HCT116 (cell line): ENCODE measurements around the gene AP4M1. TPM values are rescaled to one million over a fixed set of nuclear protein-coding genes. Genes with fewer than 3 reads are reported as not detected.
A peak's percentile ranks its signal among the peaks of the same experiment; 100 is the strongest.
"Not testable (repeated sequence)": the region's sequence is repeated elsewhere in the genome, so short reads cannot be mapped to it uniquely, and the experiment has no call there.

ENCODE experiments used
- ATAC-seq: fragments of 200-7000 bp; cut with Tn5 transposase; 2 replicates; pipeline ENCODE4 v1.9.1; 2020; ENCODE audit warnings: mild to moderate bottlenecking, moderate library complexity
- BruUV-seq: library from RNA; stranded (reverse); fragments of 400-500 nt; replicated peaks from 2 replicates; lab custom pipeline; 2021; lab: Mats Ljungman, UMichigan
- CTCF ChIA-PET: fragments of 300-600 bp; sonication (Branson Sonifier 250); formaldehyde crosslinking; loops from one replicate; lab custom pipeline; 2021; ENCODE audit warnings: antibody characterized with exemption; lab: Charles Lee
- POLR2A ChIA-PET: fragments of 300-600, 350-600 bp; sonication (Branson Sonifier 250); formaldehyde crosslinking; loops from one replicate; lab custom pipeline; 2021; ENCODE audit warnings: antibody characterized with exemption; lab: Charles Lee
- RAD21 ChIA-PET, 2 experiments: fragments of 300-600 bp; sonication (Branson Sonifier 250); formaldehyde crosslinking; loops; one replicate each; lab custom pipeline; 2023; ENCODE audit warnings: low total read pairs in 2 of 2; ENCODE audit not compliant: uncharacterized antibody in 2 of 2, unreplicated experiment in 2 of 2, low non-redundant PET in 1 of 2; lab: Charles Lee
- DNase-seq: peaks from one replicate; pipeline ENCODE4 v3.0.0-alpha.2; 2010; ENCODE audit warnings: low read depth, low spot score
- H2AFZ ChIP-seq: fragments of 200-600 bp; shearing (Covaris generic), sonication (generic); 2 replicates; pipeline ENCODE4 v1.6.1; 2017; ENCODE audit warnings: low read depth, mixed run types, mixed read lengths, antibody characterized with exemption, low read length; ENCODE audit not compliant: poor library complexity, severe bottlenecking
- H3K27ac ChIP-seq: 2 replicates; pipeline ENCODE4 v1.5.1; 2012; ENCODE audit warnings: low read depth, low read length
- H3K27me3 ChIP-seq: fragments of 200-600 bp; sonication (generic); 2 replicates; pipeline ENCODE4 v1.6.1; 2016; ENCODE audit warnings: mixed run types, low read length, mixed read lengths; ENCODE audit not compliant: insufficient read depth
- H3K36me3 ChIP-seq, 2 experiments: fragments of 200-500 bp in 1 of 2; fragments of 200-600 bp in 1 of 2; sonication (Bioruptor generic) in 1 of 2; sonication (generic) in 1 of 2; 2 replicates each; pipeline versions ENCODE4 v1.5.1 to v1.6.1; 2014 to 2016; ENCODE audit warnings: low read length in 2 of 2, inconsistent platforms in 1 of 2, mixed read lengths in 1 of 2, mixed run types in 1 of 2; ENCODE audit not compliant: insufficient read depth in 2 of 2, control insufficient read depth in 1 of 2
- H3K4me1 ChIP-seq, 2 experiments: fragments of 200-600 bp in 1 of 2; sonication (generic) in 1 of 2; 2 replicates each; pipeline versions ENCODE4 v1.5.1 to v1.6.1; 2012 to 2017; ENCODE audit warnings: low read length in 2 of 2, inconsistent platforms in 1 of 2, mild to moderate bottlenecking in 1 of 2, mixed read lengths in 1 of 2, mixed run types in 1 of 2, moderate library complexity in 1 of 2; ENCODE audit not compliant: insufficient read depth in 2 of 2, control insufficient read depth in 1 of 2
- H3K4me2 ChIP-seq: fragments of 200-600 bp; sonication (generic); 2 replicates; pipeline ENCODE4 v1.6.1; 2017; ENCODE audit warnings: mixed run types, low read length, mixed read lengths
- H3K4me3 ChIP-seq, 2 experiments: fragments of 200-600 bp in 1 of 2; sonication (generic) in 1 of 2; replicated peaks in 1 of 2; 2 replicates each; pipeline ENCODE4 v1.5.1; 2011 to 2016; ENCODE audit warnings: low read length in 2 of 2, control low read depth in 1 of 2, low read depth in 1 of 2, mild to moderate bottlenecking in 1 of 2, mixed read lengths in 1 of 2, mixed run types in 1 of 2
- H3K79me2 ChIP-seq: fragments of 200-600 bp; sonication (generic); 2 replicates; pipeline ENCODE4 v1.6.1; 2017; ENCODE audit warnings: mild to moderate bottlenecking, mixed run types, low read length, moderate library complexity, mixed read lengths; ENCODE audit not compliant: insufficient read depth
- H3K9ac ChIP-seq: fragments of 200-600 bp; sonication (generic); 2 replicates; pipeline ENCODE4 v1.6.1; 2016; ENCODE audit warnings: low read length, mixed read lengths
- H3K9me2 ChIP-seq: fragments of 200-600 bp; sonication (generic), shearing (Covaris generic); 2 replicates; pipeline ENCODE4 v1.6.1; 2017; ENCODE audit warnings: mixed run types, mild to moderate bottlenecking, moderate library complexity; ENCODE audit not compliant: insufficient read depth
- H3K9me3 ChIP-seq, 2 experiments: fragments of 200-500 bp in 1 of 2; fragments of 200-600 bp in 1 of 2; sonication (Bioruptor generic) in 1 of 2; sonication (generic) in 1 of 2; 2 replicates each; pipeline ENCODE4 v1.6.1; 2014 to 2017; ENCODE audit warnings: low read length in 2 of 2, mixed read lengths in 2 of 2, inconsistent platforms in 1 of 2, low read depth in 1 of 2, mild to moderate bottlenecking in 1 of 2, mixed run types in 1 of 2, moderate library complexity in 1 of 2; ENCODE audit not compliant: control insufficient read depth in 1 of 2, insufficient read depth in 1 of 2
- H4K20me1 ChIP-seq: fragments of 200-600 bp; sonication (generic), shearing (Covaris generic); 2 replicates; pipeline ENCODE4 v1.6.1; 2017; ENCODE audit warnings: mixed run types, mild to moderate bottlenecking, moderate library complexity; ENCODE audit not compliant: insufficient read depth
- ATF3 ChIP-seq: IDR thresholded peaks from 2 replicates; pipeline ENCODE4 v1.6.1; 2012
- ELF1 ChIP-seq: IDR thresholded peaks from 2 replicates; pipeline ENCODE4 v1.6.1; 2012; ENCODE audit warnings: low read depth, borderline replicate concordance
- JUND ChIP-seq: IDR thresholded peaks from 2 replicates; pipeline ENCODE4 v1.6.1; 2012
- POLR2AphosphoS5 ChIP-seq: IDR thresholded peaks from 2 replicates; pipeline ENCODE4 v1.6.1; 2011; ENCODE audit warnings: mild to moderate bottlenecking, low read depth, low read length, moderate library complexity
- RAD21 ChIP-seq: IDR thresholded peaks from 2 replicates; pipeline ENCODE4 v1.6.1; 2012; ENCODE audit warnings: low read depth, mild to moderate bottlenecking
- REST ChIP-seq: IDR thresholded peaks from 2 replicates; pipeline ENCODE4 v1.6.1; 2012; ENCODE audit warnings: low read depth
- SP1 ChIP-seq: IDR thresholded peaks from 2 replicates; pipeline ENCODE4 v1.6.1; 2012; ENCODE audit warnings: low read depth
- SRF ChIP-seq: IDR thresholded peaks from 2 replicates; pipeline ENCODE4 v1.6.1; 2012; ENCODE audit warnings: low read depth
- YY1 ChIP-seq: IDR thresholded peaks from 2 replicates; pipeline ENCODE4 v1.6.1; 2011; ENCODE audit warnings: low read length, low read depth, moderate library complexity, mild to moderate bottlenecking; ENCODE audit not compliant: insufficient replicate concordance; ENCODE audit errors: extremely low read depth
- ZBTB33 ChIP-seq: IDR thresholded peaks from 2 replicates; pipeline ENCODE4 v1.6.1; 2011; ENCODE audit warnings: mild to moderate bottlenecking, low read length, moderate library complexity; ENCODE audit not compliant: insufficient replicate concordance; ENCODE audit errors: extremely low read depth
- ZFX ChIP-seq: fragments of 450-650 bp; IDR thresholded peaks from 2 replicates; pipeline ENCODE4 v1.6.1; 2017
- ZNF274 ChIP-seq: fragments of 200-500 bp; sonication (Bioruptor generic); IDR thresholded peaks from 2 replicates; pipeline ENCODE4 v1.6.1; 2014; ENCODE audit warnings: mild to moderate bottlenecking, low read depth, low read length, inconsistent platforms
- intact Hi-C: fragments of 100-400 bp; cut with micrococcal nuclease; formaldehyde crosslinking; loops from 2 replicates; pipeline ENCODE4 v1.10.0; 2022
- total RNA-seq: library from RNA; stranded (reverse); gene quantifications from one replicate; pipeline ENCODE4 v1.2.1, GENCODE V29; 2021; ENCODE audit not compliant: unreplicated experiment

The AP4M1 gene
- total RNA-seq, 1 experiment from 2014 or later: 20.0 TPM

GRCh38 chr7:100128637-100128963 is 27.2 kb downstream of the AP4M1 start:
- intact Hi-C loops: no loop called here
- Histone ChIP-seq H3K27ac (no peak overlapping the region), H3K4me1 (peaks cover 37 to 54% of the 10 kb centered on the region in 2 experiments), H2AFZ (no peak overlapping the region), H3K36me3 (no peaks in the 10 kb centered on the region), H3K4me2 (peak overlapping the region; percentile 84), H4K20me1 (no peaks in the 10 kb centered on the region), H3K9me3 (no peaks in the 10 kb centered on the region), H3K79me2 (peaks cover 9% of the 10 kb centered on the region; the same call in 1 of the 2 replicates), H3K27me3 (no peaks in the 10 kb centered on the region), H3K9me2 (no peaks in the 10 kb centered on the region), H3K9ac (no peak overlapping the region), H3K4me3 (no peak overlapping the region)
- ATAC-seq (no peak), DNase-seq (no peak)
- ChIA-PET POLR2A (interaction anchor here (0.9 to 1.4 kb wide), 3 partner anchors 20 to 209 kb away, joined by 3 to 4 read pairs (median 3); partner anchors contain the start of genes LAMTOR4 and TRIM4), RAD21 (no interaction called here)
- TF ChIP-seq ZNF274 (no peak), REST (no peak), YY1 (no peak), SRF (no peak), JUND (no peak), ELF1 (no peak), RAD21 (no peak), ATF3 (no peak), ZFX (no peak), POLR2AphosphoS5 (no peak), ZBTB33 (no peak), SP1 (no peak)
- TF ChIP-seq, all 23 proteins: peak for 0
- BruUV-seq: TSS peak; percentile 19
- CTCF ChIA-PET: no interaction called here

- CTCF ChIA-PET: interaction anchor here (1.0 to 3.7 kb wide), 6 partner anchors 9 to 277 kb away, joined by 3 to 47 read pairs (median 8); partner anchors contain the start of genes AP4M1 and MCM7
- not testable (repeated sequence) for DNase-seq, ATAC-seq
These were observed 28.8 kb downstream of the AP4M1 start for GRCh38 chr7:100130220-100130607.

More at GRCh38 chr7:100130220-100130607, 28.8 kb downstream of the AP4M1 start:
- H4K20me1 ChIP-seq, H3K4me3 ChIP-seq, H3K9ac ChIP-seq, H3K9me2 ChIP-seq, H3K9me3 ChIP-seq, POLR2A ChIA-PET, BruUV-seq, H3K36me3 ChIP-seq, H3K27me3 ChIP-seq, H2AFZ ChIP-seq, RAD21 ChIA-PET, H3K79me2 ChIP-seq: not testable (repeated sequence)
- peak overlapping the region; percentile 10 for H3K27ac ChIP-seq
- intact Hi-C loops: loop anchor here (1.0 to 5.0 kb wide), 2 partner anchors 136 to 212 kb away; no protein-coding TSS in a partner anchor
- H3K4me1 ChIP-seq: peaks cover 31 to 45% of the 10 kb centered on the region in 2 experiments
- H3K4me2 ChIP-seq: peak overlapping the region; percentile 84
